ENCODE data around the gene USP34. TPM values are rescaled to one million over a fixed set of nuclear protein-coding genes. Genes with fewer than 3 reads are reported as not detected.

Gene USP34
- total RNA-seq, 2 experiments from 2014 or later: 59.5 to 60.4 TPM

GRCh38 chr2:61272421-61273070 is 198.3 kb downstream of the USP34 start:
- CTCF ChIA-PET: interaction anchor here (0.6 kb wide), 1 partner anchor 137 kb away, joined by 3 read pairs; no protein-coding TSS in a partner anchor
- intact Hi-C loops (cut with micrococcal nuclease): no loop called here
- Mint-ChIP-seq H3K9me3 (no peaks in the 10 kb centered on the region), H3K4me3 (no peak overlapping the region), H3K27me3 (ENCODE audit: low read depth) (no peaks in the 10 kb centered on the region), H3K36me3 (ENCODE audit: low read depth) (peaks cover 21% of the 10 kb centered on the region), H3K27ac (no peak overlapping the region), H3K4me1 (ENCODE audit: low read depth) (peaks cover 6% of the 10 kb centered on the region)
- no peak for DNase-seq

DNA sequence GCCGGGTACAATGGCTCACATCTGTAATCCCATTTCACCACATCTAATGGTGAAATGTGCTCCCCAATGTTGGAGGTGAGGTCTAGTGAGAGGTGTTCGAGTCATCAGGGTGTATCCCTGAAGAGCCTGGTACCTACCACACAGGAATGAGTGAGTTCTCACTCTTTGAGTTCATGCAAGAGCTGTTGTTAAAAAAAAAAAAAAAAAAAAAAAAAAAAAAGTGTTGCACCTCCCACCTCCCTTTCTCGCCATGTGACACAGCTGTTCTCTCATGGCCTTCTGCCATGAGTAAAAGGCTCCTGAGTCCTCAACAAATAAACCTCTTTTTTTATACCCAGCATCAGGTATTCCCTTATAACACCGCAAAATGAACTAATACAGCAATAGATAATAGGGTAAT is 202.6 kb downstream of the USP34 start:
- CTCF ChIA-PET: no interaction called here
- H3K4me1 Mint-ChIP-seq (ENCODE audit: low read depth): peaks cover 7% of the 10 kb centered on the region
- no peaks in the 10 kb centered on the region for H3K9me3 Mint-ChIP-seq
- intact Hi-C loops (cut with micrococcal nuclease): no loop called here
- no peaks in the 10 kb centered on the region for H3K27me3 Mint-ChIP-seq (ENCODE audit: low read depth)
- no peak overlapping the region for H3K4me3 Mint-ChIP-seq
- peaks cover 20% of the 10 kb centered on the region for H3K36me3 Mint-ChIP-seq (ENCODE audit: low read depth)
- H3K27ac Mint-ChIP-seq: no peak overlapping the region
- DNase-seq: no peak

DNA sequence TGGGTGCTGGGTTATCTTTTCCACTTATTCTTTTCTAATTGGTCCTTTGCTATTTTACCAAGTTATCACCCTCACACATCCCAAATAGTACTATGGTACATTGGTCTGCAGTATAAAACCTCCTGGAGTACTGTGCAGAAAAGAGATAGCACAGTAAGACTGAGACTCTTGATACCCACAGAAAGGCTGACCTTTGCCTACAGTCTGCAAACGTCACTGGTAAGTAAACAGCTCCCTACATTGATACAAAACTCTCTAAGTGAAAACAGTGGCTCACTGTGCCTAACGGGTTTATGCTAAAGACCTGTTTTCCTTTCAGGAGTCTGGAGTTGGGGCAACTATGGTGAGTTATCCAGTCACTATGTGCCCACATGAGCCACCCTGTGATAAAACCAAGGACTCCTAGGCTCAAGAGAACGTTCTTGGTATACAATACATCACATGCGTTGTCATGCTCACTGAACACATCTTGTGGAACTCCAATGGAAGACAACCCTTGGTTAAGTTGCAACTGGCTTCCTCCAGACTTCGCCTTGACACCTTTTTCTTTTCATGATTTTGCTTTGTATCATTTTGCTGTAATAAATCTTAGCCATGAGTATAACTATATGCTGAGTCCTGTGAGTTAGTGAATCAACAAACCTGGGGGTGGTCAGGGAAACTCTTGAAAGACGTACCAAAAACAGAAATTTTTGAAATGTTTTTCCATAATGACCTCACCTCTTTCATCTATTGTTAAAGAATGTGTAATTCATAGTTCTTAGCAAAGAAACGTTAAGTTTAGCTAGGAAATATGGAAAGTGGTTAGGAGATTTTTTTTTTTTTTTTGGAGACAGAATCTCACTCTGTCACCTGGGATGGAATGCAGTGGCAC is 204.0 kb downstream of the USP34 start:
- Mint-ChIP-seq H3K9me3 (no peaks in the 10 kb centered on the region), H3K27me3 (ENCODE audit: low read depth) (no peaks in the 10 kb centered on the region), H3K4me3 (no peak overlapping the region), H3K4me1 (ENCODE audit: low read depth) (peaks cover 1% of the 10 kb centered on the region), H3K27ac (no peak overlapping the region), H3K36me3 (ENCODE audit: low read depth) (peaks cover 21% of the 10 kb centered on the region)
- CTCF ChIA-PET: interaction anchor here (0.7 to 2.2 kb wide), 3 partner anchors 9 to 14 kb away, joined by 3 to 8 read pairs (median 3); no protein-coding TSS in a partner anchor
- DNase-seq: no peak
- intact Hi-C loops (cut with micrococcal nuclease): no loop called here

DNA sequence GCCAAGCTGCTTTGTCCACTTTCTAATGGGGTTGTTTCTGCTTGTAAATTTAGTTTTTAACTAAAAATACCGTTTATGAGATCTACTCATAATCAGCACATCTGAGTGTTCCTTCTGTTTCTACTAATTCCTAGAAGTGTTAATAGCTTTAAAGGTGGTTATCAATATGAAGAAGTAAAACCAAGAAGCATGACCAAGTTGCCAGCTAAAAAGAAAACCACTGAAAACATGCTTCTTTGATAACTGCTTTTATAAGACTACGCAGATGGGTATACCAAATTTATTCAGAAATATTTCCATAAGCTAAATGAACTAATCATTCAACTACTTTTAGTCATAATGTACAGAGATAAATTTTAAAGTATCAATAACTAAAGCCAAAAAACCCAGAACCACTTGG is 207.1 kb downstream of the USP34 start:
- peaks cover 16% of the 10 kb centered on the region for H3K36me3 Mint-ChIP-seq (ENCODE audit: low read depth)
- H3K27me3 Mint-ChIP-seq (ENCODE audit: low read depth): no peaks in the 10 kb centered on the region
- H3K4me3 Mint-ChIP-seq: no peak overlapping the region
- CTCF ChIA-PET: interaction anchor here (0.5 kb wide), 1 partner anchor 37 kb away, joined by 5 read pairs; no protein-coding TSS in a partner anchor
- H3K9me3 Mint-ChIP-seq: no peaks in the 10 kb centered on the region
- no peak for DNase-seq
- intact Hi-C loops (cut with micrococcal nuclease): no loop called here
- no peak overlapping the region for H3K27ac Mint-ChIP-seq
- peaks cover 1% of the 10 kb centered on the region for H3K4me1 Mint-ChIP-seq (ENCODE audit: low read depth)

GRCh38 chr2:61262699-61263098 is 208.2 kb downstream of the USP34 start:
- DNase-seq: no peak
- H3K4me3 Mint-ChIP-seq: no peak overlapping the region
- peaks cover 22% of the 10 kb centered on the region for H3K36me3 Mint-ChIP-seq (ENCODE audit: low read depth)
- CTCF ChIA-PET: interaction anchor here (0.6 kb wide), 1 partner anchor 20 kb away, joined by 3 read pairs; no protein-coding TSS in a partner anchor
- H3K27ac Mint-ChIP-seq: no peak overlapping the region
- no peaks in the 10 kb centered on the region for H3K9me3 Mint-ChIP-seq
- peaks cover 1% of the 10 kb centered on the region for H3K4me1 Mint-ChIP-seq (ENCODE audit: low read depth)
- intact Hi-C loops (cut with micrococcal nuclease): no loop called here
- H3K27me3 Mint-ChIP-seq (ENCODE audit: low read depth): no peaks in the 10 kb centered on the region

- no peaks in the 10 kb centered on the region for H3K27me3 Mint-ChIP-seq (ENCODE audit: low read depth)
- CTCF ChIA-PET: no interaction called here
- H3K9me3 Mint-ChIP-seq: no peaks in the 10 kb centered on the region
- no peak for DNase-seq
- H3K36me3 Mint-ChIP-seq (ENCODE audit: low read depth): peaks cover 25% of the 10 kb centered on the region
- H3K4me3 Mint-ChIP-seq: no peak overlapping the region
- H3K27ac Mint-ChIP-seq: no peak overlapping the region
- H3K4me1 Mint-ChIP-seq (ENCODE audit: low read depth): peaks cover 6% of the 10 kb centered on the region
- intact Hi-C loops (cut with micrococcal nuclease): no loop called here
Measured at GRCh38 chr2:61257446-61257845, 213.4 kb downstream of the USP34 start.

DNA sequence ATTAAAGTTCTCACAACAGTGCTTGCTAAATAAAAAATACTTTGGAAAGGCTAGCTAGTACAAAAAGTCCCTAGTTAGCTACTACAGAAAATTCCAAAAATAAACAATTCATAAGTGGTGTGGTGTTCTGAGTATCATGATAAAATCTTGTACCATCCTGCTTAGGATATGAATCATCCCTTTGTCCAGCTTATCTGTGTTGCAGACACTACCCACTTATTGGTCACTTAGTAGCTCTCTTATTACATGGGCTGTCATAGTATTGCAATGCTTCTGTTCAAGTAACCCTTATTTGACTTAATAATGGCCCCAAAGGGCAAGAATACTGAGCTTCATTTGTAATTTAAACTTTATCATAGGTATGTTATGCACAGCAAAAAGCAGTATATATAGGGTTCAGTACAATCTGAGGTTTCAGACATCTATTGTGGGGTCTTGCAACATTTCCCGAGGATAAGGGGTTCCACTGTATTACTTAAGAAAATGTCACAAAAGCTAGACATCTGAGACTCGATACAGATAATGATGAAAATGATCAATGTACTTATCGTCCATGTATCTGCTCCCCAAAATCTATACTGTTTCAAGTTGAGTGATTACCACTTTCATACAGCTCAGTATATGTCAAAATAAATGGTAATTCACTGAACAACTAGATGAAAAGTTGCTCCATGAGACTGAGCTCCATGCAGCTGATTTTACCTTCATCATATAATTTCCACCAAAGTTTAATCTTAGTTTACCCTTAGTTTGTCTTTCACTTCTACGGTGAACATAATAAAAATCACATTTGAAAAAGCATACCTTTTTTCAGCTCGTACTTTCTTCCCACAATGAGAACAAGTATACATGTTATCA is 215.1 kb downstream of the USP34 start:
- Mint-ChIP-seq H3K36me3 (ENCODE audit: low read depth) (peaks cover 26% of the 10 kb centered on the region), H3K27me3 (ENCODE audit: low read depth) (no peaks in the 10 kb centered on the region), H3K9me3 (no peaks in the 10 kb centered on the region), H3K4me3 (no peak overlapping the region), H3K27ac (no peak overlapping the region), H3K4me1 (ENCODE audit: low read depth) (peaks cover 6% of the 10 kb centered on the region)
- no peak for DNase-seq
- CTCF ChIA-PET: interaction anchor here (0.5 to 1.6 kb wide), 4 partner anchors 10 to 370 kb away, joined by 3 to 8 read pairs (median 3); no protein-coding TSS in a partner anchor
- intact Hi-C loops (cut with micrococcal nuclease): no loop called here

DNA sequence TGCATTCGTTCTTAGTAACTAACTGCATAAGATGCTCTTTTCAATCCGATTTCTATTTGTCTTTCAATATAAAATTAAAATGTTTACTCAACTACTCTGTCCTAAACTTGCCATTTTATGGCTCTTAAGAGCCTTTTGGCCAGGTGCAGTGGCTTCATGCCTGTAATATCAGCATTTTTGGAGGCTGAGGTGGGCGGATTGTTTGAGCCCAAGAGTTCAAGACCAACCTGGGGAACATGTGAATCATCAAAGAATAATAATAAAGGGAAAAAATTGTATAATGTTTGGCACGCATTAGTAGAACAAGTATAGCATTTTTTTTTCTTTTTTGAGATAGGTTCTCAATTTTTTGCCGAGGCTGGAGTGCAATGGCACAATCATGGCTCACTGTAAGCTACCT is 216.4 kb downstream of the USP34 start:
- Mint-ChIP-seq H3K27ac (no peak overlapping the region), H3K4me1 (ENCODE audit: low read depth) (peaks cover 6% of the 10 kb centered on the region), H3K36me3 (ENCODE audit: low read depth) (peaks cover 30% of the 10 kb centered on the region), H3K27me3 (ENCODE audit: low read depth) (no peaks in the 10 kb centered on the region), H3K4me3 (no peak overlapping the region), H3K9me3 (no peaks in the 10 kb centered on the region)
- CTCF ChIA-PET: interaction anchor here (0.5 to 1.6 kb wide), 2 partner anchors 11 to 89 kb away, joined by 4 to 8 read pairs; no protein-coding TSS in a partner anchor
- no peak for DNase-seq
- intact Hi-C loops (cut with micrococcal nuclease): no loop called here

GRCh38 chr2:61253136-61253535 is 217.8 kb downstream of the USP34 start:
- Mint-ChIP-seq H3K4me1 (ENCODE audit: low read depth) (peaks cover 6% of the 10 kb centered on the region), H3K36me3 (ENCODE audit: low read depth) (peaks cover 26% of the 10 kb centered on the region), H3K4me3 (no peak overlapping the region), H3K9me3 (no peaks in the 10 kb centered on the region), H3K27me3 (ENCODE audit: low read depth) (no peaks in the 10 kb centered on the region), H3K27ac (no peak overlapping the region)
- intact Hi-C loops (cut with micrococcal nuclease): no loop called here
- CTCF ChIA-PET: interaction anchor here (0.6 kb wide), 1 partner anchor 146 kb away, joined by 3 read pairs; no protein-coding TSS in a partner anchor
- no peak for DNase-seq

DNA sequence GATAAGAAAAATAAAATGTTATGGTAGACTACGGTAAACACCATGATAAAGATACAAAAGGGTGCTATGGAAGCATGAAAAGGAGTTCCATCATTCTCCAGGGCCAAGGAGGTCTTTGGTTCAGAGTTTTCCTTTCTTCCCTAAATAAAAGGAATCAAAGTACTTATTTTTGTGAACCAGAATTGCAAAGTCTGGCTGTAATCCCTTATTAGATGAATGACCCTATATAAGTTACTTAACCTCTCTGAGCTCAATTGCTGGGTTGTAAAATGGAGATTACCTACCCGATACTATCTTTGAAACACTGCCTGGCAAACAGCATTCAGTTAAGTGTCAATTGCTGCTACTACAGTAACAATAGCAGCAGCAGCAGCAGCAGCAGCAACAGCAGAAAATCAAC is 218.9 kb downstream of the USP34 start:
- peaks cover 6% of the 10 kb centered on the region for H3K4me1 Mint-ChIP-seq (ENCODE audit: low read depth)
- DNase-seq: no peak
- H3K9me3 Mint-ChIP-seq: no peaks in the 10 kb centered on the region
- no peak overlapping the region for H3K4me3 Mint-ChIP-seq
- intact Hi-C loops (cut with micrococcal nuclease): no loop called here
- peaks cover 25% of the 10 kb centered on the region for H3K36me3 Mint-ChIP-seq (ENCODE audit: low read depth)
- H3K27ac Mint-ChIP-seq: no peak overlapping the region
- CTCF ChIA-PET: interaction anchor here (1.3 kb wide), 1 partner anchor 174 kb away, joined by 3 read pairs; no protein-coding TSS in a partner anchor
- H3K27me3 Mint-ChIP-seq (ENCODE audit: low read depth): no peaks in the 10 kb centered on the region

DNA sequence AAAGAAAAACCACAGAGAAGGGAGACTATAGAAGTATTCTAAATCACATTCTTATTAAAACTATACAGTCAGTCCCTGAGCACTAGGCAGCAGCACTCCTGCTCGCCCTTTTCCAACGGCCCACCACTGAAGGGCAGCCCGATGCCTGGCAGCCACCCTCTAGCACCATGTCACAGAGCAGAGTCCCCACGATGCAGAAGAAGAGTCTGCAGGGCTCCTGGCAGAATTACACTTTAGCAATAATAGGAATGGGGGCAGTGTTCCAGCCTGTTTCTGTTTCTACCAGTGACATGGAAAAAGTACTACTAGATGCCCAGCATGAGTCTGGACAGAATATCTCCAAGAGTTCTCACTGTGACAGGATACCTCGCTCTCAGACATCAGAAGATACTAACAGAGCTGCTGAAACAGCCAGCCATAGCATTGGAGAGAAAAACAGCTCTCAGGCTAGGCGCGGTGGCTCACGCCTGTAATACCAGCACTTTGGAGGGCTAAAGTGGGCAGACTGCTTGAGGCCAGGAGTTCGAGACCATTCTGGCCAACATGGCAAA is 221.3 kb downstream of the USP34 start:
- Mint-ChIP-seq H3K27me3 (ENCODE audit: low read depth) (no peaks in the 10 kb centered on the region), H3K36me3 (ENCODE audit: low read depth) (peaks cover 21% of the 10 kb centered on the region), H3K27ac (no peak overlapping the region), H3K9me3 (no peaks in the 10 kb centered on the region), H3K4me1 (ENCODE audit: low read depth) (peaks cover 4% of the 10 kb centered on the region), H3K4me3 (no peak overlapping the region)
- intact Hi-C loops (cut with micrococcal nuclease): no loop called here
- no peak for DNase-seq
- CTCF ChIA-PET: no interaction called here

All from activated naive CD4-positive, alpha-beta T cell treated with anti-CD3 and anti-CD28 coated beads for 36 hours (primary cell).